Activated CD8-positive, alpha-beta memory T cell treated with anti-CD3 and anti-CD28 coated beads, Interleukin-2, amount 50 U/mL, for 24 hours (primary cell): Measurements from ENCODE around the gene N4BP3.
"Not testable (repeated sequence)": the region's sequence is repeated elsewhere in the genome, so short reads cannot be mapped to it uniquely, and the experiment has no call there.

Source experiments
- DNase-seq: peaks from one replicate; pipeline ENCODE4 v3.0.0-alpha.2; 2020; ENCODE audit errors: extremely low read depth

Gene N4BP3

GRCh38 chr5:178113141-178113787, at the start of gene N4BP3:
Gene N4BP3 (plus strand): TSS chr5:178113532. CDS start chr5:178119584, 6,052 bp downstream.
- DNase-seq: peak; percentile 49

- no peak for DNase-seq
Measured at GRCh38 chr5:178067755-178068154, 45.6 kb upstream of the N4BP3 start.

DNA sequence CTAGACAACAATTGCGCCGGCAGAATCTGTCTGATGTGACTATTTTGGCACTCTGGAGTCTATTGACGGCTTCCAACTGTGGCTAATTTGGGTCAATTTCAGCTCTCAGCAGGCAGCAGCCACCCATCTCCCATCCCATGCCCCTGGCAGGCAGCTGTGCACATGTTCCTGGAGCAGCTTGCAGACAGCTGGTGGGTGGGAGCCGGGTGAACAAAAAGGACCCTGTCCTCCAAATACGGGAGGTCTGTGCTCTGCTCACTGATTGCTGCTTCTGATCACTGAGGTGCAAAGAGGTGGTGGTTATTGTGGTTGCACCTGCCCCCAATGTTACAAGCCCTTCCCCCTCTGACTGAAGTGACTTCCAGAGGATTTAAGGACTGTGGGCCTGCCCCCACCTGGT, 45.0 kb upstream of the N4BP3 start:
- no peak for DNase-seq

- DNase-seq: peak; percentile 13
Measured at GRCh38 chr5:178069909-178070308, 43.4 kb upstream of the N4BP3 start.

GRCh38 chr5:178071108-178071507, 42.2 kb upstream of the N4BP3 start:
- DNase-seq: no peak

GRCh38 chr5:178072749-178073148, 40.6 kb upstream of the N4BP3 start:
- DNase-seq: no peak

DNA sequence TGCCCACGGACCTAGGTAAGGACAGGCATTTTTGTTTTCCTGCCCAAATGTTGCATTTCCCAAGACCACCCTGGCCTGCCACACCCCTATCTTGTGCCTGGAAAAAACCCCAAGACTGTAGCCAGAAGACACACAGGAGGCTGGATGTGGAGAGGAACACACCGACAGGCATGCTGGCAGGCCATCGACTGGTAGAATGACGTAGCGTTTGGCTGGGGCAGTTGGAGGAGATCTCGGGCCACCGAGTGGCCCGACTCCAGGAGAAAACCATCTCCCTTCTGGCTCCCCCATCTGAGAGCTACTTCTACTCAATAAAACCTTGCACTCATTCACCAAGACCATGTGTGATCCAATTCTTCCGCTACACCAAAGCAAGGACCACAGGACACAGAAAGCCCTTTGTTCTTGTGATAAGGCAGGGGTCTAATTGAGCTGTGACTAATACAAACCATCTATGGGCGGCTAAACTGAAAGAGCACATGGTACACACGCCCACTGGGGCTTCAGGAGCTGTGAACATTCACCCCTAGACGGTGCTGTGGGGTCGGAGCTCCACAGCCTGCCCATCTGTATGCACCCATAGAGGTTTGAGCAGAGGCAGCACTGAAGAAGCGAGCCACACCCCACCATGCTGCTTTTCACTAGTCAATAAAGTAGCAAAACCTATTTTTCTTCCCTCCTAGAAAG, 38.9 kb upstream of the N4BP3 start:
- DNase-seq: no peak

DNA sequence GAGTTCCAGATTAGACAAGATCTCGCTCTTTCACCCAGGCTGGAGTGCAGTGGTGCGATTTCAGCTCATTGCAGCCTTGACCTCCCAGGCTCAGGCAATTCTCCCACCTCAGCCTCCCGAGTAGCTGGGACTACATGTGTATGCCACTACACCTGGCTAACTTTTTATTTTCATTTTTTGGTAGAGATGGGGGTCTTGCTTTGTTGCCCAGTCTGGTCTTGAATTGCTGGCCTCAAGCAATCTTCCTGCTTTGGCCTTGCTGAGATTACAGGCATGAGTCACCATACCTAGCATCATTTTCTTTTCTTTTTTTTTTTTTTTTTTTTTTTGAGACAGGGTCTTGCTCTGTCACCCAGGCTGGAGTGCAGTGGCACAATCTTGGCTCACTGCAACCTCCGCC, 36.4 kb upstream of the N4BP3 start:
- DNase-seq: not testable (repeated sequence)

DNA sequence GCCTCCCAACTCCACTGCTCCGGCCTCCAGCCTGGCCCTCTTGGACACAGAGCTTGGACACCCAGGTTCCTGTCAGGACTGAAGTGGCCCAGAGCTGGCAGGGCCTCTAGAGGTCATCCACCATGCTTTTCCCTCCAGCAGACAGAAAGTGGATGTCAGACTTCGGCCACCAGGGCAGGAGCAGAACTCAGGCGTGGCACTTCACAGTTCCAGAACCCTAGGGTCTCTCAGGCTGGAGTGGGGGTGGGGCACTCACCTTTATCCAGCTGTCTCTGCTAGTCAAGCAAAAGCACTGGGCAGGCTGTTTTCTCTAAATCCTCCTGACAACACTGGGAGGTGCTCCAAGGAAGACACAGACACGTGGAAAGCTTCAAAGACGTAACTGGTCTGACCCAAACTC, 35.6 kb upstream of the N4BP3 start:
- no peak for DNase-seq

- no peak for DNase-seq
Measured at GRCh38 chr5:178078197-178079010, 34.9 kb upstream of the N4BP3 start.

- DNase-seq: no peak
Measured at GRCh38 chr5:178080056-178080455, 33.3 kb upstream of the N4BP3 start.

DNA sequence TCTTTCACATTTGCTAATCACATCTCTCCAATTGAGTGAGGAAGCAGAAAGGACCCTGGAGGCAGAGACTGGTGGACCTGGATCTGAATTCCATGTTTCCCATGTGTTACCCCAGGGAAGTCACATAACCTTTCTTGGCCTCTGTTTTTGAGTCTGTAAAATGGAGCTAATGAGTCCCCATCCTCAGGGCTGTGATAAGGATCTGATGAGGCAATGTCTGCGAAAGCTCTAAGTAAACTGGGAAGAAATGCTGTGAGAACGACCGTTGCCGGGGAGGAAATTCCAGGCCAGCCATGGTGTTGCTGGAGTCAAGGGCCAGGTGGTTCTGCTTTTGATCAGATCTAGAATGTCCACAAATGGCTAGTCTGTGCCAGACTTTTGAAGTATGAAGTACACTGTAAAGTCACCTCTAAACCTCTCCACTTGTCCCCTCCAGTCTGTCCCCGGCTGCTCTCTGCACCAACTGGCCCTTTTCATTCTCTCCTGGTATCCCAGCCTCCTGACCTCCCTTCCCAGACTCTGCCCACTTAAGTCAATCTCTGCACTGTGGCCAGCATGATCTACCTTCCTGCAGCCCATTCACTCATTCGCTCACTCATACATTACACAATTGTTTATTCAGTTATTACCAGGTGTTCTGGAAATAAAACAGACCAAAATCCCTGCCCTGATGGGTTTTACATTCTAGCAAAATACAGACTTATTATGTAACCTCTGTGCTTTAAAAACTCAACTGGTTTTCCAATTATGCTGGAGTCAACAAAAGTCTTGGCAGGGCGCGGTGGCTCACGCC, 32.5 kb upstream of the N4BP3 start:
- DNase-seq: no peak

- DNase-seq: no peak
Measured at GRCh38 chr5:178081571-178082243, 31.6 kb upstream of the N4BP3 start.

DNA sequence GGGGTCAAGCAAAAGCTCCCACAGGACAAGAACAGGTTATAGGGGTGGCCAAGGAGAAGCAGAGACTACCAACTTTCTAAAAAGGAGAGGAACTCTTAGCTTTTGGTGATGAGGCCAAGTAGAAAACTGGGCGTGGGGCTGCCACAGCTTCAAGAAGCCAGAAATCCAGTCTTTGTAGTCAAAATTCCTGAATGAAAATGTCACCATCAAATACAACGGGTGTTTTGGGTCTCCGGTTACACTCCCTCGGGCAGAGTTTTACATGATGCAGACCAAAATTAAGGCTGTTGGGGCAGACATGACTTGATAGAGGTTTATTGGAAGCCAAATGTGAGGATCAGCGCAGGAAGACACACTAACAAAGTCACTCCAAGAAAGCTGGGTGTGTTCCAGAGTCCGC, 29.4 kb upstream of the N4BP3 start:
- no peak for DNase-seq

GRCh38 chr5:178085316-178085715, 28.0 kb upstream of the N4BP3 start:
- no peak for DNase-seq

GRCh38 chr5:178086266-178086665, 27.1 kb upstream of the N4BP3 start:
- no peak for DNase-seq

DNA sequence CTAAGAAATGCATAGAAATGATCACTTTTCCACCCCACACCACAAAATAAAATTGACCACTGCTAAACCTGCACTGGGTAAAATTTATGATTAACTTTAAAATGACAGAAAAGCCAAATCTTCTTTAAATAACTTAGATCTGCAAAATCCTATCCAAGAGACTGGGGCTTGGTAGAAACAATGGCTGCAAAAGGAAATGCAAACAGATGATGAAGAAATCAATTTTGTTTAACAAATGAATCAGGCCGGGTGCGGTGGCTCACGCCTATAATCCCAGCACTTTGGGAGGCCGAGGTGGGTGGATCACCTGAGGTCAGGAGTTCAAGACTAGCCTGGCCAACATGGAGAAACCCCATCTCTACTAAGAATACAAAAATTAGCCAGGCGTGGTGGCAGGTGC, 26.1 kb upstream of the N4BP3 start:
- DNase-seq: not testable (repeated sequence)

- no peak for DNase-seq
Measured at GRCh38 chr5:178090856-178091255, 22.5 kb upstream of the N4BP3 start.

GRCh38 chr5:178093134-178093533, 20.2 kb upstream of the N4BP3 start:
- DNase-seq: no peak

- DNase-seq: no peak
Measured at GRCh38 chr5:178094345-178094744, 19.0 kb upstream of the N4BP3 start.

DNA sequence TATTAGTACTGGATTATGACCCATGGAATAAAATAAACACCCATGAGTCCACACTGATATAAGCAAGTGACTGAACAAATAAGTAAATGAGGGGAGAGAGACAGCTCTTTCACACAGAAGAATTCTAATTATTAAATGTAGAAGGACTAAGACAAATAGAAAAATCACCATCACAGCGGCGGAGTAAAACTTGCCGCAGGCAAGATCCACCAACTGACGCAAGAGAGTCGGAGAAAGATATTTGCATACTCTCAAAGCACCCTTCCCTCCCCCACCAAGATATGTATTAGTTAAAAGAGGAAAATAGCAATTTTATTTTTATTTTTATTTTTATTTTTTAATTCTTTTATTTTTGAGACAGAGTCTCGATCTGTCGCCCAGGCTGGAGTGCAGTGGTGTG, 14.6 kb upstream of the N4BP3 start:
- DNase-seq: no peak
